GM04504 (cell line): ENCODE results near the gene EFNA2.

Experiments used
- DNase-seq: peaks from one replicate; pipeline ENCODE4 v3.0.0-alpha.2; 2012; ENCODE audit warnings: low read depth

EFNA2 gene

DNA sequence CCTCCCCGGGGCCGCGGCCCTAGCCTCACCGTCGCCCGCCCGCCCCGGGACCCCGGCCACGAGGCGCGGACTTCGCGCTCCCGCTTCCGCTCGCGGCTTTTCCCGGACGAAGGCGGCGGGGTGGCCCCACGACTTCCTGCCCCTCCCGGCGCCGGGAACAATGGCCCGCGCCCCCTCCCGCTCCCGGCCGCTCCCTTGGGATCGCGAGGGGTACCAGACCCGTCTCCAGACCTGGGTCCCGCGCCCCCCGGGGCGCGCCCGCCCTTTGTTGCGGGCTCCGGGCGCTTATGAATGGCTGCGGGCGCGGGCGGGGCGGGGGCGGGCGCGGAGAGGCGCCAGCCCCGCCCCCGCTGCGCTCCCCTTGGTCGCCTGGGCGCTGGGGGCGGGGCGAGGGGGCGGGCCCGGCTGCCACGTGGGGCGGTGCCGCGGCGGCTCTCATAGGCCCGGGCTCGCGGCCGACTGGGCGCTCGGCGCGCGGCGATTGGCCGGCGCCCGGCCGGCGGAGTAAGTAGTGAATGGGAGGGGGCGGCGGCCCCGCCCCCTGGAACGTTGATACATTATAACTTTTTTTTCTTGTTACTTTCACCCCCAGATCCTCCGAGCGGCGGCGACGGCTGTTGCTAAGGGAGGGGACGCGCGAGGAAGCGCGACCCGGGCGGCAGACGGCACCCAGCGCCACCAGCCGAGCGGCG, 36.2 kb upstream of the EFNA2 start:
- peak; percentile 94 for DNase-seq

DNA sequence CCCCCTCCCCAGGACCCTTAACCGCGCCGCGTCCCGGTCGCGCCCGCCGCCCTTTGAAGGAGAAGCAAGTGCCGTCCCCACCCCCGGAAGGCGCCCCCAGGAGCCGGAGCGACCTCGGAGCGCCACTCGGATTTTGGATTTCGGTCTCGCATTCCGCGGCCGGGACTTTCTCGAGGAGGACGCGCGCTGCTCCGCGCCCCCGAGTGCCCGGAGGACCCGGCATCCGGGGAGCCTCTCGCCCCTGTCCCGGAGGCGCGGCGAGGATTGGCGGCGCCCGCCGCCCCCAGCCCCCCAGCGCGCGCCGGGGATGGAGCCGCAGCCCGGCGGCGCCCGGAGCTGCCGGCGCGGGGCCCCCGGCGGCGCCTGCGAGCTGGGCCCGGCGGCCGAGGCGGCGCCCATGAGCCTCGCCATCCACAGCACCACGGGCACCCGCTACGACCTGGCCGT, 35.7 kb upstream of the EFNA2 start:
- DNase-seq = no peak

DNA sequence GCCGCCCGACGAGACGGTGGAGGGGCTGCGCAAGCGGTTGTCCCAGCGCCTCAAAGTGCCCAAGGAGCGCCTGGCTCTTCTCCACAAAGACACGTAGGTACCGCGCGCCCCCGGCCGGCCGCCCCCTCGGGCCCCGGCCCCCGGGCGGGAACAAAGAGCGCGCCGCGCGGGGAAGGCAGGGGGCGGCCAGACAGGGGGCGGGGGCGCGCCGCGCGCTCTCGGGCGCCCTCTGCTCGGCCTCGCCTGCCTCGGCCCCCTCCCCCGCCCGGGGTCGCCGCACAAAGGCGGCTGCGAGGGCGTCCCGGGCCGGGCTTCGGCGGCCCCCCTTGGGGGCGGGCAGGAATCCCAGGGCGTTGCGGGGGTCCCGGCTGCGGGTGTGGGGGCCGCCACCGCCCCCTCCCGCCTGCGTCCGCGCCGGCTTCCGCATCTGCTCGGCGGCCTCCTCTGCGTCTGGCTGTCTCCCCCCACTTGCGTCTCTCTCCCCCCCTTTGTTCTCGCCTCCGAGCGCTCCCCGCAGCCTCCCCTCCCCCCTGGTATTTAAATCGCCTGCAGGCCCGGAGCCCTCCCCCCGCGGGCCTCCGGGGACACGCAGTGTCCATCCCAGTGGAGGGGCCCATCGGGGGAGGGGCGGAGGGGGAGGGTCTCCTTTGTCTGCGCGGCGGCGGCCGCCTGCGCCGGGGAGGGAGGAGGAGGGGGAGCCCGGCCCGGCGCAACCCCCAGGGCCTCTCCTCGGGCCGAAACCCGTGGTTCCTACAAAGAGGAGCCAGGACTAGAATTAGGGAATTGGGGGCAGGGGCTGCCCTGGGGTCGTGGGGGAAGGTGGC, 35.0 kb upstream of the EFNA2 start:
- DNase-seq = no peak

DNA sequence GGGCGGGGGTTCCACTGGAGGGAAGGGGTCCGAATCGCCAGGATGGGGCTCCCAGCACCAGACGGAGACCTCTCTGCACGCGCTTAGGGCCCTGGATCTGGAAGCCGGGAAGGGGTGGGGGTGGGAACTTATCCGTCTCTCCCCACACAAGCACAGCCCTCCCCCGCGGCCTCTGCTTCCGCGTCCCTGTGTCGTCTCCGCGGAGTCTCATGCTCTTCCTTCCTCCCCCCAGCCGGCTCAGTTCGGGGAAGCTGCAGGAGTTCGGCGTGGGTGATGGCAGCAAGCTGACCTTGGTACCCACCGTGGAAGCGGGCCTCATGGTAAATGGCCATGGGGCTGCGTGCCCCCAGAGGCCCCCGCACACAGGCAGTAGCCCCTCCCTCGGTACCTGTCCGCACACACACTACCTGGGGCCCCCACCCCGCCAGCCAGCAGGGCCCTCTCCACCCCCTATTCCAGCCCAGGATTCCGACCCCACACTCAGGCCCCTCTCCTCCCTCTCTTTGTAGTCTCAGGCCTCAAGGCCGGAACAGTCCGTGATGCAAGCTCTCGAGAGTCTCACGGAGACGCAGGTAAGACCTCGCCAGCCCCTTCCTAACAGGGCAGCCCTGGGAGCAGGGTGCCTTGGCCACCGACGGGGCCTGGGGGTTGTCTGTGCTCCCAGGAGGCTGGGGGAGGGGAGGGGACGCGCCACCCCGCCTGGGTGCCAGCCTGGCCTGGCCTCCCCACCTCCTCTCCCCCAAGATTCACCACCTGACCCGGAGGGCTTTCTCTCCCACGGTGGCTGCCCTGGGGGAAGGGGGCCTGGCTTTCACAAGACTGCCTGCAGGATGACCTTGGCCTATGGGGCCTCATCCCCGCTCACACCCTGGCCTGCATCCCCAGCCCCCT, 34.1 kb upstream of the EFNA2 start:
- DNase-seq = no peak

DNA sequence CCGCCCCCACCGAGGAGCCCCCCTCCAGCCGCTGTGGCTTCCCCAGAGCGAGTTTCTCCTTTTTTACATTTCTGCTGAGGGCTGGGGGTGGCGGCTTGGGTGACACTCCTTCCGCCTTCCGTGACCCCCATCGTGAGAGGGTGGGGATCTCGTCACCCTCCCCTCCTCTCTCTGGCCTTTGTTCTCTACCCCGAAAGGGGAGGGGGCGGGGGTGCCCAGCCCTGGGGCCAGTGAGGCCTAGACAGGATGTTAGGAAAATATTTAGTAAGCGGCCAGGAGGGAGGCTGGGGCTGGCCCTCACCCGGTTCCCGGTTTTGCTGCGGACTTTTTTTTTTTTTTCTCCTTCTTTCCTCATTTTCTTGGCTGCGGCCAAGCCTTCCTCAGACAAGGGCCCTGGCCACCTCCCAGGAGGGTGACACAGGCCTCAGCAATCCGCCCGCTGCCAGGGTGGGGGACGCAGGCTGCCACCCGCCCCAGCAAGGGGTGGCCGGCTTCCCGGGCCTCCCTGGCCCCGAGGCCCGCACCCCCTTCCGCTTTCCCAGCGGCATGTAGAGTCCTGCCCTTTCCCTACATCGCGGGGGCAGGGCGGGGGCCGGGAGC, 33.4 kb upstream of the EFNA2 start:
- DNase-seq = peak; percentile 94

DNA sequence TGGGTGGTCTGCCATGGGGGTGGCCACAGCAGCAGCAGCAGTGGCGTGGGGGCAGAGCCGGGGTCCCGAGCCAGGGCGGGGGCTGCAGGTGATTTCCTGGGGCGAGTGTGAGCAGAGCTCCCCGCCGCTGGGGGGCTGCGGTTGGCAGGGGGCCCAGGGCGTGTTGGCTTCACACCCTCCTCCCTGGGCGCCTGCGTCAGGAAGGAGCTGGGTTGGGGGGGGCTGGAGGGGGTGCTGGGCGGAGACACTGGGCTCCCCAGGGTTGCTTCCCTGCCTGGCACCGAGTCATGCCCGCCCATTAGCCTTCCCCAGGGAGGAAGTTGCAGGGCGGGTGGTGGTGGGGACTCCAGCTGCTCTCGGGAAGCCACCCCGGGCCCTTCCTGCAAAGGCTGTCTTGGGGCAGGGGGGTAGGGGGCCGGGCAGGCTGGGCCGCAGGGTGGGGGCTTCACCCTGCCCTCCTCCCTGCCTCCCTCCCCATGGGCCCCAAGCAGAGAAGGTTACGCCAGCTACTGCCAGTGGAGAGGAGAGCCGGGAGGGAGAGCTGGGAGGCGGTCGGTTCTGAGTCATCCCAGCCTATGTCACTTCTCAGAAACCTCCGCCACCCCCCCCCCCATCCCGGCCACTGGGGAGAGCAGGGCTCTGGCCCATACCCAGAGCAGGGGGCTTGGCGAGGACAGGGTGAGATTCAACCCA, 32.7 kb upstream of the EFNA2 start:
- peak; percentile 96 for DNase-seq

DNA sequence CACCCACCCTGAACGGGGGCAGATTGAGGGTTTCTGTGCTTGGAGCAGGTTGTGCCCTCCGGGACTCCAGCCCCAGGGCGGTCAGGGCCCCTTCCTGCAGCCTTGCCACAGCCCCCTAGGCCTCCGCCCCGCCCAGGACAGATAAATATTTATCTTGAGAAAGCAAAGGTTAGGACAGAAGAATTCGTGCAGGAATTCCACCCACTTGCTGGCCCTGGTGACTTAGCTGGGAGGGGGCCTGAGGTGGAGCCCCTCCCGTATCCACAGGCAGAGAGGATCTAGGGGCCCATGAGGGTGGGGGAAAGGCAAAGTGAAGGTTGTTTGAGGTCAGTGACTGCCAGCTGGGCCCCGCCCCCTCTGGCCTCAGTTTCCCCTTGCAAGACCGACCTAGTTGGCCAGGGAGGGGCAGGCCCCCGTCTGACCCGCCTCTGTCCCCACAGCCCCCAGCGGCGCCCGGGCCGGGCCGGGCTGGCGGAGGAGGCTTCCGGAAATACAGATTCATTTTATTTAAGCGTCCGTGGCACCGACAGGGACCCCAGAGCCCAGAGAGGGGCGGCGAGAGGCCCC, 32.1 kb upstream of the EFNA2 start:
- no peak for DNase-seq

DNA sequence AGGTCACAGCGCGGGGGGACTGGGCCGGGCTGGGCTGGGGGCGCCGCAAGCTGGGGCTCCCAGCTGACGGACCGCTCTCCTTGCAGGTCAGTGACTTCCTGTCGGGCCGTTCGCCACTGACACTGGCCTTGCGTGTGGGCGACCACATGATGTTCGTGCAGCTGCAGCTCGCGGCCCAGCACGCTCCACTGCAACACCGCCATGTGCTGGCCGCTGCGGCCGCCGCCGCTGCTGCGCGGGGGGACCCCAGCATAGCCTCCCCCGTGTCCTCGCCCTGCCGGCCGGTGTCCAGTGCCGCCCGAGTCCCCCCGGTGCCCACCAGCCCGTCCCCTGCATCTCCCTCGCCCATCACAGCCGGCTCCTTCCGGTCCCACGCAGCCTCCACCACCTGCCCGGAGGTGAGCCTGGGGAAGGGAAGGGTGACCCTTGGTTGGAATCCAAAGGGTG, 31.6 kb upstream of the EFNA2 start:
- DNase-seq = no peak

DNA sequence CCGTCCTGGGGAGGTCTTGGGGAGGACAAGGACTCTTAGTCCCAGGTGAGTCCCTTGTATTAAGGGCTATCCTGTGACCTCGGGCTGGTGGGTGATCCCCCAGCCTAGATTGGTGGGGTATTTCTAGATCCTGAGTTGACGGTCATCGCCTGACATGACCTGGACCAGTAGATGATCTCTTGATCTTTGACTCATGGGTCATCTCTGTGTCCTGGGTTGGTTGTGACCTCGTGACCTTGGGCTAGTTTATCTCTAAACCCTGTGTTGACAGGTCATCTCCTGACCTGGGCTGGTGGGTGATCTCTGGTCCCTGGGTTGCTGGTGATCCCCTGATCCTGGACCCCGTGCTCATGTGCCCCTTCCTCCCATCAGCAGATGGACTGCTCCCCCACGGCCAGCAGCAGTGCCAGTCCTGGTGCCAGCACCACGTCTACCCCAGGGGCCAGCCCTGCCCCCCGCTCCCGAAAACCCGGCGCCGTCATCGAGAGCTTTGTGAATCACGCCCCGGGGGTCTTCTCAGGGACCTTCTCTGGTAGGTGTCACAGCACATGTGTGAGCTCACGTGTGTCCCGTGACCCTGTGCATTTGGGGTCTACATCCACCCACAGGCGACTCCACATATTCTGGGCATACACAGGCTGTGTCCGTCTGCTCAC, 31.0 kb upstream of the EFNA2 start:
- DNase-seq = no peak

DNA sequence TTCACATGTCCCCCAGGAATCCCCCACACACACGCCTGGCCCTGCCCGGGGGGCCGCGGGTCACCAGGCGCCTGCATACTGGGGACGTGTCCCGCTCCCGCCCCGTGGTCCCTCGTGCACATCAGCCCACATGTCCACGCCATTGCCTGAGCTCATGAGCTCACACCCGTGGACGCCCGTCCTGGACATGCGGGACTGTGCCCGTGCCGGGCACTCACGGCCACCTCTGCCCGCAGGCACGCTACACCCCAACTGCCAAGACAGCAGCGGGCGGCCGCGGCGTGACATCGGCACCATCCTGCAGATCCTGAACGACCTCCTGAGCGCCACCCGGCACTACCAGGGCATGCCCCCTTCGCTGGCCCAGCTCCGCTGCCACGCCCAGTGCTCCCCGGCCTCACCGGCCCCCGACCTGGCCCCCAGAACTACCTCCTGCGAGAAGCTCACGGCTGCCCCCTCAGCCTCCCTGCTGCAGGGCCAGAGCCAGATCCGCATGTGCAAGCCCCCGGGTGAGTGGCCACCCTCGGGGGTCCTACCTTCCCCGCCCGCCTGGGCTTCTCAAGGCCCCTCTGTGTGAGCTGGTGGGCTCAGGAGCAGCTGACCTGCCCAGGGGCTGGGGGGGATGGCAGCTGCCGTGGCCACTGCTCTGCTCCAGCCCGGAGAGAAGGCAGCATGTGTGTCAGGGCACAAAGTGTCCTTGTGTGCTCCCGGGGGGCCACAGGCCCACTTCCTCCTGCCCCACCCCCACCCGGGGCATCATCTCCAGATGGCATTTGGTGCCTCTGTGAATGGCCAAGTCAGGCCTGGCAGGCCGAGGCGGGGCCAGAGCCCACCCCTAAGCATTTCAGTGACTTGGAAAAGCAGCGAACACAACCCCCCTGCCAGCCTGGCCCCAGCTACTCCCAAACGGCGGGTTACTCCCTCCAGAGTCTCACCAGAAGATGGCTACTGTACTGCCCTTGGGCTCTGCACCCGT, 30.2 kb upstream of the EFNA2 start:
- DNase-seq = no peak

DNA sequence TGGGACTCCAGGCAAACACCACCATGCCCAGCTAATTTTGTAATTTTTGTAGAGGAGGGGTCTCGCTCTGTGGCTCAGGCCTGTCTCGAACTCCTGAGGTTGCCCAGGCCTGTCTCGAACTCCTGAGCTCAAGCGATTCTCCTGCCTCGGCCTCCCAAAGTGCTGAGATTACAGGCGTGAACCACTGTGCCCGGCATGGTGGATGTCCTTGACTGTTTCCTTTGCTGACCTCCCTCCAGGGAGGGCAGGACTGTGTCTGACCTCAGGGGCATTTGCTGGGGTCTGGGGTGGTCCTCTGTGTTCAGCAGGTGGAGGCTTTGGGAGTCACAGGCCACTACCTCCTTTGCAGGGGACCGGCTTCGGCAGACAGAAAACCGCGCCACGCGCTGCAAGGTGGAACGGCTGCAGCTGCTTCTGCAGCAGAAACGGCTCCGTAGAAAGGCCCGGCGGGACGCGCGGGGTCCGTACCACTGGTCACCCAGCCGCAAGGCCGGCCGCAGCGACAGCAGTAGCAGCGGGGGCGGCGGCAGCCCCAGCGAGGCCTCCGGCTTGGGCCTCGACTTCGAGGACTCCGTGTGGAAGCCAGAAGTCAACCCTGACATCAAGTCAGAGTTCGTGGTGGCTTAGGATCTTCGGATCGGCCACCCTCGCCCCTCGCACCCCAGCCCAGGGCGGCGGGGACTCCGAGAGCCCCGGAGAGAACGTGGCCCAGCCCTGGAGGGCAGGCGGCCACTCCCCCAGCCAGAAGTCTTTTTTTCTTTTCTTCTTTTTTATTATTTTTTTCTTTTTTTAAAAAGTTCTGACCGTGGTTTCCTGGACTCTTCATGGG, 28.8 kb upstream of the EFNA2 start:
- no peak for DNase-seq

DNA sequence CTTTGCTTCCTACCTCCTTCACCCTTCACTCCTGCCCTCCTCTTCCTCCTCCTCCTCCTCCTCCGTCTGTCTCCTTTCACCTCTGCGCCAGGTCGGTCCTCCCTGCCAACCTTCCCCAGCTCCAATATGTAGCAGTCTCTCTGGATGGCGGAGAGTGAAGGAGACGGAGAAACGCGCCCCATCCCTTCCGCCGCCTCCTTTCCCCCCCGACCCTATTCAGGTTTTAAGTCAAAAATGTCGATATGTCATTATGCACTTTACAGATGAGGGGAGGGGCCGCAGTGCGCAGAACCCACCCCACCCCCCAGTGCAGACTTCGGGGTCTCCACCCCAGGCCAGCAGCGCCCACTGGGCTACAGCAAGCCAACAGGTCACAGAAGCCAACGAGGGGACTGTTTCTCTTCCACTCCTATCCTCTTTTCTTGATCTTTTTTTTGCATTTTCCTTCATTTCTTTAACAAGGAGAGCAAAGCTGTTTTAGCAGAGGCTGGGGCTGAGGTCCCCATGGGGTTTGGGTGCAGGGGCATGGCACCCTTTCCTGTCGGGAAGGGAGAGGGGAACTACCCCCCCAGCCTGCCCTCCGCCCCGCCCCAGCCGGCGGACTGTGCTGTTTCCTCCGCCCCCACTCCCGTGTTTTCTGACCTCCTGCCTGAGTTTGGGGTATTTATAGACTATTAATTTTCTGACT, 28.1 kb upstream of the EFNA2 start:
- DNase-seq = no peak

DNA sequence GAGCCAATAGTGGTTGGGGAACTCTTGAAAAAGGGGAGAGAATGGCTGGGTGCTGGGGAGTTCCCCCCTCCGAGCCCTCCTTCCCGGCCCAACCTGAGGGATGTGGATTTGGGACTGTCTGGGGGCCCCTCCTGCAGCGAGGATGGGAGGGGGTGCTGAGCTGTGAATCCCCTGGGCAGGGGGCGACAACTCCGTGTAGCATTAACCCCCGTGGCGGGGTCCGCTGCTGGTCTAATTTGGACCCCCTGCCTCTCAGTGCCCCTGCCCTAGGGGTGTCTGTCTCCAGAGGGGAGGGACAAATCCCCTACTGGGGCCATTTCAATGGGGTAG, 27.5 kb upstream of the EFNA2 start:
- DNase-seq = no peak

DNA sequence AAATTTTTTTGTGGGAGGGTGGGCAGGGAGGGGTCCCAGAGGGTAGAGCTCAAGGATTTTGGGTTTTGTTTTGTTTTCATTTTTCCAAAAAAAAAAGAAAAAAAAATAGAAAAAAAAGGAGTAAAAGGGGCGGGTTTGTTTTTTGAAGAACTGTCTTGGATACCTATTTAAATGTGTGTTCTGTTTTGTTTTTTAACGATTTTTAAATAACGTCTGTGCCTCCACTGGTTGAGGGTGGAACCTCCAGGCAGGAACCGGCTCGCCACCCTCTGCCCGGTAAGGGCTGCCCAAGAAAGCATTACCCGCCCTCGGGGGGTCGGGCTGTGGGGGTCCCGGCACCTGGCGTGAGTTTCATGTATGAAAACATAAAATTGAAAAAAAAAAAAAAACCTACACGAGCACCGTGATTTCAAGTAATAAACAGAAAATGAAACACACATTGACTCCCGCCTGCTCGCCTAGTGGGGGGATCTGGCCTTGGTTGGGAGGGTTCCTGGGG, 26.9 kb upstream of the EFNA2 start:
- DNase-seq = no peak

DNA sequence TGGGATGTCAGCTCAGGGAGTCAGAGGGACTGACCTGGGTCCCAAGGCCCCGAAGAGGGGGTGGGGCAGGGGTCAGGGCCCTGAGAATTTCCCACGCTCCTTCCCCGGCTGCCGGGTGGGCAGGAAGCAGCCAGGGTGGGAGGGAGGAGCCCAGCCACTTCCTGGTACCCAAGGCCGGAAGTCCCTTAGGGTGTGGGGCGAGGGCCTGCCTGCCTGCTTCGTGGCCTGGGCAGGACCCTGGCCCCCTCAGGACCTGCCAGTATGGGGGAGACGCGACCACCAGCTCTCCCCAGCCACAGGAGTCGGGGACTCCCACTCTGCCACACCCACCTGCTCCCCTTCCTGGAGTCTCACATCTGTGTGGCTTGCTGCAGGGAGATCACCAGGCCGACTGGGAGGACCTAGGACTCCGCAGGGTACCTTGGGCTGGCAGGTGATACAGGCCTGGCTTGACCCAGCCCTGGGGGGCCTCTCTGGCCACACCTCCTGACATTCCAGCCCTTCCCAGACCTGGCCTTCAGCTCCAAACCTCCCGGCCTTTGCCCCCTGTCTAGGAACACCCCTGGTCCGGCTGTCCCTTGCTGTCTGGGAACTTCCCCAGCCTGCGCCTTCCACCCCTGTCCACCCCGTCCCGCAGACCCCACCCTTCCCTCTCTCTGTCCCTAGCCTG, 26.3 kb upstream of the EFNA2 start:
- no peak for DNase-seq

DNA sequence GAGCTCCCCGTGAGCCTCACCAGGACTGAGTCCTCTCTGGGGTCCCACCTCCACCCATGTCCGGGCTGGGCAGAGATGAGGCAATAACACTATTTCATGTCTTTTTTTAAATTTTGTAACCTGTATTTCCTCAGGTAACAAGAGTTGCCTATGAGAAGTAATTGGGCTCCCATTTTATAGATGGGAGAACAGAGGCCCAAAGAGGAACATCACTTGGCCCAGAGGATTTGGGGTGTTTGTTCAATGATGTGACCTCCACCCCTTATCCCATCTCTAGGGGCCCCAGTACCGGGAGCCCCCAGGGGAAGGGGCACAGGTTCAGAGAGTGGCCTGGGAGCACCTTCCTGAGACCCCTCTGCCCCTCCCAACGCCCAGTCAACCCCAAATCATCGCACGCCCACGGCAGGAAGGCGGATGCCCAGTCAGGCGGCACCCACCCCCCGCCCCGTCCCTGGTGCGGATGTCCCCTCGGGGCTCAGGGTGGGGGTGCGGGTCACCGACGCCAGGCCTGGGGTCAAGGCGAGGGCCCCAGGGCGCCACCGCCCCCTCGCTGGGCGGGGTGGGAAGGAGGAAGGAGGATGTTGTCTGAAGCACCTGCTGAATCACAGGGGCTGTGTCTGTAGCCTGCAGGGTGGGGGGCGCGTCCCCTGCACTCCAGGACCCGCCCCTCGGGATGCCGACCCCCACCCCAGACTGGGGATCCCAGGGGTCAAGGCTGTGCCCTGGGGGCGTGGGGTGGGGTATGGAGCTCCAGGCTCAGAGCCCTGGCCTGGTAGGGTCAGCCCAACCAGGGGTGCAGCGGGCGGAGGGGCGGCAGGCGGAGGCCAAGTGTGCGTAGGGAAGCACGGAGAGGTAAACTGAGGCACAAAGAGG, 25.6 kb upstream of the EFNA2 start:
- no peak for DNase-seq
